ENCODE data around the gene ZNF558. TPM values are rescaled to one million over a fixed set of nuclear protein-coding genes. Genes with fewer than 3 reads are reported as not detected.

Gene ZNF558
- total and polyA plus RNA-seq, 2 experiments from 2014 or later, result 3.5 to 5.7 TPM

GRCh38 chr19:8849232-8849631 is 17.1 kb upstream of the ZNF558 start:
- Mint-ChIP-seq H3K27me3 (ENCODE audit: insufficient read depth, low read depth, poor library complexity) (peaks cover 1% of the 10 kb centered on the region), H3K36me3 (ENCODE audit: low read depth) (peaks cover 33% of the 10 kb centered on the region), H3K27ac (no peak overlapping the region), H3K4me3 (no peak overlapping the region), H3K4me1 (no peaks in the 10 kb centered on the region), H3K9me3 (peaks cover 96% of the 10 kb centered on the region)
- H3K9me2 ChIP-seq (ENCODE audit: insufficient read depth), result no peaks in the 10 kb centered on the region
- H2AFZ ChIP-seq, result no peak overlapping the region
- DNase-seq (ENCODE audit: low spot score) (no peak), ATAC-seq (no peak)
- no peaks in the 10 kb centered on the region for H4K20me1 ChIP-seq (replicated peaks; ENCODE audit: insufficient read depth)
- no peaks in the 10 kb centered on the region for H3K79me2 ChIP-seq (replicated peaks; ENCODE audit: insufficient read depth)
- H3K4me2 ChIP-seq, result no peak overlapping the region
- H3K4me1 ChIP-seq (ENCODE audit: insufficient read depth), result no peaks in the 10 kb centered on the region
- H3K4me3 ChIP-seq, result no peak overlapping the region
- TF ChIP-seq NANOG (IDR thresholded peaks at IDR 0.05; ENCODE audit: borderline replicate concordance), result no peak
- no peak for TF ChIP-seq STAT1 (IDR thresholded peaks at IDR 0.05; ENCODE audit: unreplicated experiment)
- no peak for TF ChIP-seq ETS1 (IDR thresholded peaks at IDR 0.05)
- no peak for TF ChIP-seq EZH2phosphoT487 (IDR thresholded peaks at IDR 0.05; ENCODE audit: unreplicated experiment)
- no peak for TF ChIP-seq JUNB (IDR thresholded peaks at IDR 0.05; ENCODE audit: unreplicated experiment)
- no peak for TF ChIP-seq CREB1 (CRISPR knock-in tag; IDR thresholded peaks at IDR 0.05; ENCODE audit: low read depth)
- no peak overlapping the region for H3K27ac ChIP-seq (ENCODE audit: low read depth)
- H3F3A ChIP-seq (replicated peaks; ENCODE audit: low read depth), result no peaks in the 10 kb centered on the region
- H3K27me3 ChIP-seq (ENCODE audit: insufficient read depth), result no peaks in the 10 kb centered on the region
- H3K36me3 ChIP-seq (ENCODE audit: insufficient read depth), result no peaks in the 10 kb centered on the region; the same call in 1 of the 2 replicates

DNA sequence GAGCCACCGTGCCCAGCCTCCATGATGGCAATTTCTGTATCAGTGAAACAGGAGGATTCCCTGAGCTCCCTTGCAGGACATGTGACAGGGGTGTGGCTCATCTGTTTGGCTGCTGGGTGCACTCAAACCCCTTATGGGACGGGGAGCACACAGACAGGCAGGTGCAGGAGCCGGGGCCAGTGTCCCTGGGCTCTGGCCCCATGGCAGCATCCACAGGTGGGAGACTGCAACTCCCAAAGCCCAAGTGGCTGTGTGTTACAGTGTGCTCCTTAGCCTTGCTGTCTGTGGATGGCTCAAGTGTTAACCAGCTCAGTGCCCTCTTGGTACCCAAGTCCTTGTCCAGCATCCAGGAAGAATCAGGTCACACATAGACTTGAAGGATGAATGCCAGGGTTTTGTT is 14.7 kb upstream of the ZNF558 start:
- H3K9me3 Mint-ChIP-seq, result peaks cover 98% of the 10 kb centered on the region
- no peak overlapping the region for H3K27ac Mint-ChIP-seq
- Histone ChIP-seq H3F3A (replicated peaks; ENCODE audit: low read depth) (no peaks in the 10 kb centered on the region), H3K27ac (ENCODE audit: low read depth) (no peak overlapping the region), H3K79me2 (replicated peaks; ENCODE audit: insufficient read depth) (no peaks in the 10 kb centered on the region), H2AFZ (no peak overlapping the region), H3K9me2 (ENCODE audit: insufficient read depth) (no peaks in the 10 kb centered on the region), H4K20me1 (replicated peaks; ENCODE audit: insufficient read depth) (no peaks in the 10 kb centered on the region), H3K4me1 (ENCODE audit: insufficient read depth) (no peaks in the 10 kb centered on the region), H3K4me3 (no peak overlapping the region), H3K27me3 (ENCODE audit: insufficient read depth) (no peaks in the 10 kb centered on the region), H3K36me3 (ENCODE audit: insufficient read depth) (no peaks in the 10 kb centered on the region; the same call in 1 of the 2 replicates), H3K4me2 (no peak overlapping the region)
- H3K27me3 Mint-ChIP-seq (ENCODE audit: insufficient read depth, low read depth, poor library complexity), result peaks cover 3% of the 10 kb centered on the region
- H3K4me1 Mint-ChIP-seq, result no peaks in the 10 kb centered on the region
- H3K36me3 Mint-ChIP-seq (ENCODE audit: low read depth), result peaks cover 36% of the 10 kb centered on the region
- ATAC-seq, result no peak
- H3K4me3 Mint-ChIP-seq, result no peak overlapping the region
- DNase-seq (ENCODE audit: low spot score), result no peak
- TF ChIP-seq ZNF331 (CRISPR knock-in tag; IDR thresholded peaks at IDR 0.05; ENCODE audit: low read depth), result no peak
- TF ChIP-seq, protein P1, sequence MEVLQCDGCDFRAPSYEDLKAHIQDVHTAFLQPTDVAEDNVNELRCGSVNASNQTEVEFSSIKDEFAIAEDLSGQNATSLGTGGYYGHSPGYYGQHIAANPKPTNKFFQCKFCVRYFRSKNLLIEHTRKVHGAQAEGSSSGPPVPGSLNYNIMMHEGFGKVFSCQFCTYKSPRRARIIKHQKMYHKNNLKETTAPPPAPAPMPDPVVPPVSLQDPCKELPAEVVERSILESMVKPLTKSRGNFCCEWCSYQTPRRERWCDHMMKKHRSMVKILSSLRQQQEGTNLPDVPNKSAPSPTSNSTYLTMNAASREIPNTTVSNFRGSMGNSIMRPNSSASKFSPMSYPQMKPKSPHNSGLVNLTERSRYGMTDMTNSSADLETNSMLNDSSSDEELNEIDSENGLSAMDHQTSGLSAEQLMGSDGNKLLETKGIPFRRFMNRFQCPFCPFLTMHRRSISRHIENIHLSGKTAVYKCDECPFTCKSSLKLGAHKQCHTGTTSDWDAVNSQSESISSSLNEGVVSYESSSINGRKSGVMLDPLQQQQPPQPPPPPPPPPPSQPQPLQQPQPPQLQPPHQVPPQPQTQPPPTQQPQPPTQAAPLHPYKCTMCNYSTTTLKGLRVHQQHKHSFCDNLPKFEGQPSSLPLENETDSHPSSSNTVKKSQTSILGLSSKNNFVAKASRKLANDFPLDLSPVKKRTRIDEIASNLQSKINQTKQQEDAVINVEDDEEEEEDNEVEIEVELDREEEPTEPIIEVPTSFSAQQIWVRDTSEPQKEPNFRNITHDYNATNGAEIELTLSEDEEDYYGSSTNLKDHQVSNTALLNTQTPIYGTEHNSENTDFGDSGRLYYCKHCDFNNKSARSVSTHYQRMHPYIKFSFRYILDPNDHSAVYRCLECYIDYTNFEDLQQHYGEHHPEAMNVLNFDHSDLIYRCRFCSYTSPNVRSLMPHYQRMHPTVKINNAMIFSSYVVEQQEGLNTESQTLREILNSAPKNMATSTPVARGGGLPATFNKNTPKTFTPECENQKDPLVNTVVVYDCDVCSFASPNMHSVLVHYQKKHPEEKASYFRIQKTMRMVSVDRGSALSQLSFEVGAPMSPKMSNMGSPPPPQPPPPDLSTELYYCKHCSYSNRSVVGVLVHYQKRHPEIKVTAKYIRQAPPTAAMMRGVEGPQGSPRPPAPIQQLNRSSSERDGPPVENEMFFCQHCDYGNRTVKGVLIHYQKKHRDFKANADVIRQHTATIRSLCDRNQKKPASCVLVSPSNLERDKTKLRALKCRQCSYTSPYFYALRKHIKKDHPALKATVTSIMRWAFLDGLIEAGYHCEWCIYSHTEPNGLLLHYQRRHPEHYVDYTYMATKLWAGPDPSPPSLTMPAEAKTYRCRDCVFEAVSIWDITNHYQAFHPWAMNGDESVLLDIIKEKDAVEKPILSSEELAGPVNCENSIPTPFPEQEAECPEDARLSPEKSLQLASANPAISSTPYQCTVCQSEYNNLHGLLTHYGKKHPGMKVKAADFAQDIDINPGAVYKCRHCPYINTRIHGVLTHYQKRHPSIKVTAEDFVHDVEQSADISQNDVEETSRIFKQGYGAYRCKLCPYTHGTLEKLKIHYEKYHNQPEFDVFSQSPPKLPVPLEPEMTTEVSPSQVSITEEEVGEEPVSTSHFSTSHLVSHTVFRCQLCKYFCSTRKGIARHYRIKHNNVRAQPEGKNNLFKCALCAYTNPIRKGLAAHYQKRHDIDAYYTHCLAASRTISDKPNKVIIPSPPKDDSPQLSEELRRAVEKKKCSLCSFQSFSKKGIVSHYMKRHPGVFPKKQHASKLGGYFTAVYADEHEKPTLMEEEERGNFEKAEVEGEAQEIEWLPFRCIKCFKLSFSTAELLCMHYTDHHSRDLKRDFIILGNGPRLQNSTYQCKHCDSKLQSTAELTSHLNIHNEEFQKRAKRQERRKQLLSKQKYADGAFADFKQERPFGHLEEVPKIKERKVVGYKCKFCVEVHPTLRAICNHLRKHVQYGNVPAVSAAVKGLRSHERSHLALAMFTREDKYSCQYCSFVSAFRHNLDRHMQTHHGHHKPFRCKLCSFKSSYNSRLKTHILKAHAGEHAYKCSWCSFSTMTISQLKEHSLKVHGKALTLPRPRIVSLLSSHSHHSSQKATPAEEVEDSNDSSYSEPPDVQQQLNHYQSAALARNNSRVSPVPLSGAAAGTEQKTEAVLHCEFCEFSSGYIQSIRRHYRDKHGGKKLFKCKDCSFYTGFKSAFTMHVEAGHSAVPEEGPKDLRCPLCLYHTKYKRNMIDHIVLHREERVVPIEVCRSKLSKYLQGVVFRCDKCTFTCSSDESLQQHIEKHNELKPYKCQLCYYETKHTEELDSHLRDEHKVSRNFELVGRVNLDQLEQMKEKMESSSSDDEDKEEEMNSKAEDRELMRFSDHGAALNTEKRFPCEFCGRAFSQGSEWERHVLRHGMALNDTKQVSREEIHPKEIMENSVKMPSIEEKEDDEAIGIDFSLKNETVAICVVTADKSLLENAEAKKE (CRISPR knock-in tag; IDR thresholded peaks at IDR 0.05), result no peak
- no peak for TF ChIP-seq NANOG (IDR thresholded peaks at IDR 0.05; ENCODE audit: borderline replicate concordance)
- TF ChIP-seq ETS1 (IDR thresholded peaks at IDR 0.05), result no peak
- TF ChIP-seq ZNF114 (CRISPR knock-in tag; IDR thresholded peaks at IDR 0.05), result no peak
- TF ChIP-seq POLR2AphosphoS5 (IDR thresholded peaks at IDR 0.05; ENCODE audit: low read depth), result no peak
- no peak for TF ChIP-seq CREB1 (CRISPR knock-in tag; IDR thresholded peaks at IDR 0.05; ENCODE audit: low read depth)

Data from GM23338 (cell line).